Right ventricle myocardium superior (tissue), 1 donor: ENCODE results near the gene SKAP2. TPM values are rescaled to one million over a fixed set of nuclear protein-coding genes. Genes with fewer than 3 reads are reported as not detected.
"Not testable (repeated sequence)": the region's sequence is repeated elsewhere in the genome, so short reads cannot be mapped to it uniquely, and the experiment has no call there.

Source experiments
- ATAC-seq: fragments of 200-7000 bp; cut with Tn5 transposase; one replicate; pipeline ENCODE4 v1.9.1; 2020; ENCODE audit warnings: mild to moderate bottlenecking; ENCODE audit not compliant: poor library complexity
- DNase-seq: peaks from one replicate; pipeline ENCODE4 v3.0.0-alpha.2; 2020
- intact Hi-C: fragments of 100-400 bp; cut with DNase I; formaldehyde crosslinking; loops from one replicate; pipeline ENCODE4 v1.11.2; 2022
- total RNA-seq: library from RNA; stranded (reverse); fragmentation: NEBNext Ultra II Directional; extraction: Animal tissue kit (Norgen Biotek cat#: 25700); gene quantifications from one replicate; pipeline ENCODE4 v1.2.1, GENCODE V29; 2021
- donor health status: DM: no; HTN: yes; CAD: no; lungs with severe emphysema.

Gene SKAP2
- total RNA-seq, 1 donor from 2014 or later, result 5.2 TPM

DNA sequence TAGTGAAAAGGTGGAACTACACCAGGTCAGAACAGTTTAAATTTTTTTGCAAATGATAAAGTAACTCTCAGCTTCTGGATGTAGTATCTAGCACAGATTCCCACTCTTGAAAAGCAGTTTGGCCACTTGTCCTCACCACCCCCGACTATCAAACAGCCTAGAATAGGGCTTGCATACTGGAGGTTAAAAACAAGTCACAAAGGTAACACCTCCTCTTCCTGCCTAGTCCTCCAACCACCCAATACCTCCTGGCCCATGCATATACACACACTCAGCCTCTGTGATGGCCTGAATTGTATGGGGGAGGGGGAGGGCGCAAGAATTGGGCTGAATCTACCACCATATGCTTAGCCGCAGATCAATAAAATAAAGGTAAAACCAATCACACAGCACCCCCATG is 5.7 kb downstream of the SKAP2 start:
- intact Hi-C loops, result no loop called here
- DNase-seq, result no peak
- ATAC-seq, result no peak

DNA sequence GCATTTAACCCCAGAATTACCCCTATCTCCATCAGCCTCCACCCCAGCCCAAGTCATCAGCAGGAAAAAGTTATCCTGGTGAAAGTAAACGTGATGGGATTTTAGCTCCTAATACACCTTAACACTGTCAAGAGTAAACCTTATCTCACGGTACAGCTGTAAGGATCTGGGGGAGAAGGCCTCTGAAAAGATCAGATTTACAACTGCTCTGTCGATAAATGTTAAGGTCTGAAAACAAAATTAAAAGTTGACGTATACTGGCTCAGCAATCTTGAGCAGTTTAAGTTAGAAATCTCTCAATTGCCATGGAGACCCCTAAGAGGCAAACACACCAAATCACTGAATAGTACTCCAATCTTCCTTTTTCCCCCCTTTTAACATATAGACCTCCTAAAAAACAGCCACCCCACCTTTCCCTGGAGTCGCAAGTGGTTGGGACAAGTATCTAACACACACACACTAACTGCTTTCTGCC is 6.1 kb downstream of the SKAP2 start:
- intact Hi-C loops, result no loop called here
- DNase-seq (no peak), ATAC-seq (no peak)

DNA sequence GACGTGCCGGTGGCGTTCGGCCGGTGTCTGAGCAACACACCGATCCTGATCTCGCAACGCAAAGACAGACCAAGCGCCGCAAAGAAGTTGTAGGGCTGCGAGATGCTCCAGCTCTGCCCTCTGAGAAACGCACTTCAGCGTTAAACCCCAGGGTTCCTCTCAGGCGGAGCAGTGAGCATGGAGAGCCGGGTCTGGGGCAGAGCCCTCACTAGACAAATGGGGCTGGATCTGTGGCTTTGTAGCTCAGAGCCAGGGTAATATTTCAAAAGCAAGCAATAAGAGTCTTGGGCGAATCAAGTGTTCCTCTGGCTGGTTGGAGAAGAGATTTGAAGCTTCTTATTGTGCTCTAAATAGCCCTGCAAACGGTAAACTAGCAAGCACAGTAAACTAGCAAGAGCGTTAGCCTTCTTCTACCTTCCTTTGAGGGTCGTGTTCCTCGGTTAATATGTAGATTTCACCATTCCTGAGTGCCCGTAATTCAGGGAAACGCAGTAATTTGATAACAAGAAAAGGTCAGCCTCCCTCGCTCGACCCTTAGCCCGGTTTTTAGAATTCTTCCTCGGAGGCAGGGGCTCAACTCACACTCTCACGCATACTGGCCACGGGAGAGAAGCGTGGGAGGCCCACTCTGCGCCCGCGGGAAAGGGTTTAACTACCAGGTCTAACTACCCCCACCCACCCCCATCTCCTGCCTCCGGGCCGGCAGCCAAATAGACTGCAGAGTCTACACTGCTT is 6.7 kb downstream of the SKAP2 start:
- intact Hi-C loops, result no loop called here

DNA sequence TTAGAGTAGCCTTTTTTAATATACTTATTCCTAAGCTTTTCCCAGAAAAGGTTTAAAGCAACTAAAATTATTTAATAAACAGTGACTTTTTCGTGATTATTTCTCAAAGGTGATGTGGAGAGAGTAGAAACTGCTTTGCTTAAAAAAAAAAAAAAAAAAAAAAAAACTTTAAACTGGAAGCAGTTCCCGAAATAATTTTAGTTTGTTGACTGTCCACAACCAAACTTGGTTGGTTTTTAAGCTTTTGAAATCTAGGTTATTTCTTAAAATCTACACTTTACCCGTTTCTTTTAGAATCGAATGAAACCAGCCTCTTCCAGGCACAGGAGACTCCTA is 7.3 kb downstream of the SKAP2 start:
- intact Hi-C loops, result no loop called here
- DNase-seq (no peak), ATAC-seq (no peak)

More for the DNA sequence above, 6.7 kb downstream of the SKAP2 start:
- ATAC-seq (no peak), DNase-seq (no peak)

DNA sequence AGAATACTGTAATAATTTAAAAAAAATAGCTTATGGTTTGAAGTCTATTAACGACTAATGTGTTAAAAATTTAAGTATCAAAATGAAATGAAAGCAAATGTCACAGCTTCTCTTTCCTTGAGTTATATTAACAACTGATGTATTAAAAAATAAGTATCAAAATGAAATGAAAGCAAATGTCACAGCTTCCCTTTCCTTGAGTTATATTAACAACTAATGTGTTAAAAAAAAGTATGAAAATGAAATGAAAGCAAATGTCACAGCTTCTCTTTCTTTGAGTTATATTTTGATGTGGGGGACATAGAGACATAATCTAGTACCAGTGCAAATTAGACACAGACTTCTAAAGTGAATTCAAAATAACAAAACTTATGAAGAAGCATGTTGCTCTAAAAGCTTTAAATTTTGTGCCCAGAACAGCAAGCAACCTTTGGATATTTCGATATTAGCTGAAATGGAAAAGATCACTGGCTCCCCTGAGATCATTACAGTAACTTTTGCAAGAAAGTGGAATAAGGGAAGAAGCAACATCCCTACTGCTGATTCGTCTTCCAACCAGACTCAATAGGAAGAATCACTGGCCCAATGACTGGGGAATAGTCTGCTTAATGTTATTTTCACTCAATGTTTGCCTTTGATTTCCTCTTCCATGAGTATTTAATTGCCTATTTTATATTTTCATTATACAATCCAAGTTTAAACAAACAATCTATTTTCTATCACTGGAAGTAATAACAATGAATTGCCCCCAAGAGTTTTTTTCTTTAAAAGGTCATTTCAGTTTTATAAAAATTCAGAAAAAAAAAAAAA is 8.0 kb downstream of the SKAP2 start:
- intact Hi-C loops, result no loop called here
- DNase-seq, result no peak
- no peak for ATAC-seq

DNA sequence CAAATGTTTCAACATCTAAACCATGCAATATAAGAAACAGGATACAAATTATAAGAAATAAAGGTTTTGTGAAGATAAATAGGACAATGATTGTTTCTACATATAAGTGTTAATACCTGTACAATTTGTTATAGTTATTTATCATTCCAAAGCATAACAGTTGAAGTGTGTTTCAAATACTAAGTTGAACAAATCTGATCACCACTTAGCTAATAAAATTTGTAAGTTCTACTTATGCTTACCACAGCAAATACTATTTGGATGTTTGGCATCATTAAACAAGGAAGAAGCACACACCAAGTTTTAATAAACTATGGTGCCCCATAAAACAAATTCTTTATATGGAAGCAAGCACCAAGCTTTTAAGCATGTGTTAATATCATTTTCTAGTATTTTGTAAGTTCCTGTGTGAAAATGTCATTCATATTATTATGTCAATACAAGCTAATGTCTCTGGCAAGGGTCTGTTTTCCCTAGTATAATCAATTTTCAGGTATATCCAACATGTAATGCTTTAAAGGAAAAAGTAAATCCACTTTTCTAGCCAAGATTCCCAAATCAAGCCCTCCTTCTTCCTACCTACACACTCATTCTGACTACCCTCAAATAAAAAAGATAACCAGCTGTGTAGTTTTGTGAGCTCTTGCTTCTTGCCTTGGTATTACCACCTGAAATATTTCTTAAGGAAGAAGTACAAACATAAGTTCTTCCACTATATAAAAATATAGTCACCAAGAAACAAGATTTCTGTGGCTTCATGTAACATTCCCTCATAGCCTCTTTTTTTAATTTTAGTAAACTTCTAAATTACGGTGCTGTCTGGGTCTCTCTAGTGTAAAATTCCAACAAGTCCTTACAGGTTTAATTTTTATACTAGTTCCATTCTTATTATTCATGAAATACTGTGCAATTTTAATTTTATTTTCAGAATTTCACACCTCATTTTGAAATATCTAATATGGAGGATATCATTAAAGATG is 9.2 kb downstream of the SKAP2 start:
- DNase-seq (no peak), ATAC-seq (no peak)
- intact Hi-C loops, result no loop called here

DNA sequence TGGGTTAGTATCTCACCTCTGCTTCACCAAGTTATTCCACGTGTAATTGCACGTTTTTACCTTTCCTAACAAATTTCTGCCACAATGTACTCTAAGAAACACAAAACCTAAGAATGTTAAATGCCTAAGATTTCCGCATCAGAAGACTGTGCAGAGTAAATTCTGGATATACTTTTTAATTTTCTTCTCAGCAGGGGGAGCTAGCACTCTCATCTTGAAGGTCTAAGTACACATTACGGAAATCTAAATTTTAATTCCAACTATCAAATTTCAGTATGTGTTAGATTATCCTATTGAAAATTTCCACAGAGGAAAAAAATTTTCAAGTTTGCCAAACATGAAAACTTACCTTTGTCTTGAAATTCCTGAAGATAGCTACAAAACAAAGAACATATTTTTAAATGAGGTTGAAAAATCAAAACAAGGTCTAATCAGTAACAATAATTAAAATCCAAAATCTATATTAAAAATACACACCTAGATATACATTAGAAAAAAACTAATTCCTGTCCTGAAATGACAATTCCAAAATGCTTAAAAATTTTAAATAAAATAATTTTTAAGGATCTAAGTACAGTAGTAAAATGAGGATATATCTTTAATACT is 10.5 kb downstream of the SKAP2 start:
- ATAC-seq (no peak), DNase-seq (no peak)
- intact Hi-C loops, result no loop called here

DNA sequence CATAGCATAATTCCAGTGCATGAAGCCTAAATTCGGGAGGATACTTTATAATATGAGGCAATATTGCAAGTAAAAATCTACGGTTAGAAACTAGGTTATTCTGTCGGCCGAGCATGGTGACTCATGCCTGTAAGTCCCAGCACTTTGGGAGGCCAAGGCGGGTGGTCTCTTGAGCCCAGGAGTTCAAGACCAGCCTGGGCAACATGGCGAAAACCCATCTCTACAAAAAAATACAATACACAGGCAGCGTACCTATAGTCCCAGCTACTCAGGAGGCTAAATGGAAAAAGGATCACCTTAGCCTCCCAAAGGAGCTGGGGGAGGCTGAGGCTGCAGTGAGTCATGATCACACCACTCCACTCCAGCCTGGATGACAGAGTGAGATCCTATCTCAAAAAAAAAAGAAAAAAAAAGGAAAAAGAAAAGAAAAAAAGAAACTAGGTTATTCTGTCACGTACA is 14.2 kb downstream of the SKAP2 start:
- ATAC-seq (no peak), DNase-seq (no peak)
- intact Hi-C loops, result no loop called here

DNA sequence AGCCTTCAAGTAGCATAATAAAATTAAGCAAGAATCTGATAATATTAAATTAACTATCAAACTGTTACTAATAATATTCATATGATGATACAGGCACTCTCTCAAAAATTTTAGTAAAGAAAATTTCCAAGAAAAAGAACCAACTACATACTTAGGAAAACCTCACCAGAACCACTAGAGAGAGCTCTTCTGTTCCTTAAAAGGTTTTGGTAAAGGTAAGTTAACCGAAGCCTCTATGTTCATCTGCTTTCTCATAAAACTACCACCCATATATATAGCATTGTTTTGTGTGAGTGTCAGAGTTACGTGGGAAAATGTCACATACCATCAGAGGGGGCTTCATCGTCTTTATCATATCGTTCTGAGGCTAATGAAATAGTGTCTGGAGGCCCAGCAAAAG is 20.7 kb downstream of the SKAP2 start:
- intact Hi-C loops, result no loop called here
- DNase-seq, result no peak
- ATAC-seq, result no peak

DNA sequence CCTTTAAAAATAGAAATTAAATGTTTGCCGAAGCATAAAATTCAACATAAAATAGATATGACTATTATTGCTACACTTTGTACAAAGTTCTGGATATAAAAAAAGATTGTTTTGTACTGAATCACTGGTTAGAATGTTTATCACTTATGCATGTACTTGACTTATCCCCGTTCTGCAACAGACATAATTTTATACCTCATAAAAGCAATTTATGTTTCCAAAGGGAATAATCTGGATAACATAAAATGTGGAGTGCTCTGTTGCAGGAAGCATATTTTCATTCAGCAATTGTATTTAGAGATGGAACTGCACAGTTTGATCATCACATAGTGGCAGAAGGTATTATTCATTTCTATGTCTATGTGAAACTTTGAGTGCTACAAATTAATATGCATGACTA is 21.5 kb downstream of the SKAP2 start:
- ATAC-seq, result no peak
- no peak for DNase-seq
- intact Hi-C loops, result no loop called here

DNA sequence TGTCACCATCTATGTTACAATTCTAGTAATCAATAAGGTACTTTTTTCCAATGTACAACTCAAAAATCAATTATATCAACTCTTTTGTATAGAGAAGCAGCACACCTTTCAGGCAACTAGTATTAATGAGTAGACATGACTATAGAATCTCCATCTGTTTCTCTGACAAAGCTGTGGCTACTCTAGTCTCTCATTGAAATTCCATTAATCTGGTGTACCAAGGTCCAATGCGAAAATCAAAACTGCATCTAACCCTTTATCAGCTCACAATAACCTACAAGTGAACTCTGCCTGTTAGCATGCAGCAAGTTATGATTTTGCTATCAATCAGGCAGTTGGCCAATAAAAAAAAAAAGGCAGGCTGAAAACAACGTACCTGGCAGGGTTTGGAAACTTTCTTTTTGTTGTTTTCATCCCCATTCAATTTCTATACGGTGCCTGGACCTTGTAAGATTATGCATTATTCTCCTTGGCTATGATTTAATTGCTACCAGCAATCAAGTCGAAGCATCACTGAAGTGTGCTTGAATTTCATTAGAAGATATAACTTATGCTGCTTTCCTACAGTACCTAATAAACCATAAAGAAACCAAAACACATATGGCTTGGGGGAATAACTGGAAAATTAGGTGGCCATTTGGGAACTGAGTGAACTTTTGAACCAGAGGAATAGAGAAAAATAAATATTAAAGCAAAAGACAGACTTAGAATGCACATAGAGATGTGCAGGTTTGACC is 23.2 kb downstream of the SKAP2 start:
- no peak for DNase-seq
- intact Hi-C loops, result no loop called here
- no peak for ATAC-seq

DNA sequence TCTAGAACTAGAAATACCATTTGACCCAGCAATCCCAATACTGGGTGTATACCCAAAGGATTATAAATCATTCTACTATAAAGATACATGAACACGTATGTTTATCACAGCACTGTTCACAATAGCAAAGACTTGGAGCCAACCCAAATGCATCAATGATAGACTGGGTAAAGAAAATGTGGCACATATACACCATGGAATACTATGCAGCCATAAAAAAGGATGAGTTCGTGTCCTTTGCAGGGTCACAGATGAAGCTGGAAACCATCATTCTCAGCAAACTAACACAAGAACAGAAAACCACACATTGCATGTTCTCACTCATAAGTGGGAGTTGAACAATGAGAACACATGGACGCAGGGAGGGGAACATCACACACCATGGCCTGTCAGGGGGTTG is 27.6 kb downstream of the SKAP2 start:
- DNase-seq, ATAC-seq, intact Hi-C loops: not testable (repeated sequence)

DNA sequence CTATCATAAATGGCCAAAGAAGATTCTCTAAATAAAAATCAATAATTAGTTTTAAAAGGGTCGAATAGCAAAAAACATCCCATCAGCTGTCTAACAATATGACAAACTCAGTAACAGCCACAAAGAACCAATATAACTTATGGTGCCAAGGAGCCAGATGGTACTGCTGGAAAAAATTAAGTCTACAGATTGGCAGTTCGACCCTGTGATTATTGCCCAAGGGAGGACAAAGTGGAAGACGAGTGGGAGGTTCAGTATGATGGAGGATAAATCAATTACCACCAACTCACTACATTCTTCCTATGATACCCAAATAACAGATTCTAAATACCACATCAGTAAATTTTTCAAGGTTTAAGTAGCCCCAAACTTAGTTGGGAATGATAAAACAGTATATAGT is 49.0 kb downstream of the SKAP2 start:
- intact Hi-C loops, result no loop called here
- ATAC-seq (no peak), DNase-seq (no peak)

DNA sequence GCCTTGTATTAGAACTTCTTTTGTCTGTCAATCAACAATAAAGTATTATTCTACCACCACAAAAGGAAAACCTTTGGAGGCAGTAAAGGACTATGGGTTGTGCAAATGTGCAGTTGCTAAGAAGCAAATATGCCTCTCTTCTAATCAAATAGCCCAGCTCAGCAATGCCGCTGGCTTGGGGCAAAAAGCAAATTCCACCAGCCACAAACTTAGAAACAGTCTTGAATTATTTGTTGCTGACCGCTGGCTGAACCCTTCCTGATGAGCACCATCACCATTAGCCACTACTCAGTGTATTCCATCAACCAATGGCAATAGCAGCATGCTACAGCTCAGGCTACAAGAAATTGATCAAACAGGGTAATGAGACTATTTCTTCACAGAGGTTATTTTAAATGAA is 51.0 kb downstream of the SKAP2 start:
- no peak for ATAC-seq
- DNase-seq, result no peak
- intact Hi-C loops, result no loop called here

DNA sequence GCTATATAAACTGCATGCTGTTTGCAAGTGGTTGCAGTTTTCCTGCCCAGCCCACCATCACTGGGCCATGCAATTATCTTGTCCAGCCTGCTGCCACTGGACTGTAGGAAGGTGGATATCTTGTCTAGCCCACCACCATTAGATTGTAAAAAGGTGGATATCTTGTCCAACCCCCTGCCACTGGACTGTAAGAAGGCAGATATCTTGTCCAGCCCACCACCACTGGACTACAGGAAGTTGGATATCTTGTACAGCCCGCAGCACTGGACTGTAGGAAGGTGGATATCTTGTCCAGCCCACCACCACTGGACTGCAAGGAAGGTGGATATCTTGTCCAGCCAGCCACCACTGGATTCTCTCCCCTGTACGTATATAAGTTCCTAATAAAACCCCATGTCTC is 69.8 kb downstream of the SKAP2 start:
- intact Hi-C loops, result no loop called here
- no peak for DNase-seq
- no peak for ATAC-seq

DNA sequence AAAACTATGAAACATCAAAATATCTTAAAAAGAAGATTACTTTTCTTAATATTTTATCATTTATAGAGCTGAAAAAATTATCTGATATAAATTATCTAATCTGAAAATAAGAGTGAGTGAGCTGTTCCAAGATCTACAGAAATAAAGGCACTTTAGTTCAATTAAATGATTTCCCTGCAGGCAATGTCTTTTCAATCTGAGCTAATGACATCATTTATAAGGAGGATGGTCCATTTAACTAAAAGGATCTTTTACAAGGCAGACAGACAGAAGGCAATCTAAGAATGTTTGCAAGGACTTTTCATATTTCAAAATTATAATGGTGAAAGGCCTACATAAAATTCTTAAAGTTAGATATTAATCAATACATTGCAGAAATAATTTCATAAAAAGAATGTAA is 71.8 kb downstream of the SKAP2 start:
- no peak for ATAC-seq
- no peak for DNase-seq
- intact Hi-C loops, result no loop called here

DNA sequence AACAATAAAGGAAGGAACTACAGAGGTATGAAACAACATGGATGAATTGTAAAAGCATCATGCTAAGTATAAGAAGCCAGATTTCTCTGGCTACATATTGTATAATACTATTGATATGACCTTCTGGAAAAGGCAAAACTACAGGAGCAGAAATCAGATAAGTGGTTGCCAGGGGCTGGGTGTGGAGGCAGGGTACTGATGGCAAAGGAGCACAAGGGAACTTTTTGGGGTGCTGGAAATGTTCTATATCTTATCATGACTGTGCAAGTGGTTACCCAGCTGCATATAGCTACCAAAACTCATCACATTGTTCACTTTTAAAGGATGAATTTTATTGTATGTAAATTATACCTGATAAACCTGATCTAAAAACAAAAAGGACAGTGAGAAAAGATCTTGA is 72.4 kb downstream of the SKAP2 start:
- ATAC-seq (no peak), DNase-seq (no peak)
- intact Hi-C loops, result no loop called here
